Esophagus muscularis mucosa (tissue), 3 donors: Measurements from ENCODE around the gene NCEH1.

ENCODE experiments used
- CTCF ChIP-seq, 3 experiments: fragments of 200-600 bp in 2 of 3; fragments of 450-650 bp in 1 of 3; sonication (generic) in 2 of 3; IDR thresholded peaks; one replicate each; pipeline ENCODE4 v1.5.1; 2017 to 2019; ENCODE audit warnings: antibody characterized with exemption in 3 of 3, mild to moderate bottlenecking in 2 of 3, moderate library complexity in 1 of 3
- POLR2A ChIP-seq: fragments of 450-650 bp; IDR thresholded peaks from one replicate; pipeline ENCODE4 v1.6.1; 2017; ENCODE audit warnings: antibody characterized with exemption, moderate library complexity, mild to moderate bottlenecking, low read depth
- POLR2AphosphoS5 ChIP-seq, 2 donors: sonication (generic); formaldehyde crosslinking; IDR thresholded peaks; one replicate each; pipeline ENCODE4 v1.6.1; 2017; ENCODE audit warnings: antibody characterized with exemption in 2 of 2

GRCh38 chr3:172739462-172739861 lies 28.6 kb upstream of the NCEH1 start:
- TF ChIP-seq CTCF (IDR thresholded peaks at IDR 0.05) (no peak), POLR2AphosphoS5 (IDR thresholded peaks at IDR 0.05) (no peak), POLR2A (no peak)
